Measurements from ENCODE around the gene FBXW7. TPM values are rescaled to one million over a fixed set of nuclear protein-coding genes. Genes with fewer than 3 reads are reported as not detected.

FBXW7 gene
- total and polyA plus RNA-seq, 4 experiments from 2014 or later: 36.2 to 148 (median 92.9) TPM

DNA sequence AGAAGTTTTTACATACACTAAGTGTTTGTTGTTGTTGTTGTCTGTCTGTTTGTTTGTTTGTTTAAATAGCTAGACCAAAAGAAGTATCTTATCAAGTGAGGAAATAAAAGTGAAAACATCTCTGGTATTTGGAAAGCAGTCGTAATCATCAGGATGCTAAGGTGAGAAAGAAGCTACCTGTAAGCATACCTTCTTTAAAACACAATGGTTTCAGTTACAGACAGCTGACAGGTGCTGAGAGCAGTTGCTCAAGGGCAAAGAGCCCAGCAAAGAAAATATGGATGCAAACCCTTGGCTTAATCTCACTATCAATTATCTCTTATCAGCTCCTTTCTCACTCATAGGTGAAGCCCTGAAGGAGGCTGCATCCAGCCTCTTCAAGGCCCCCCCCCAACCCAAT is 42.8 kb upstream of the FBXW7 start:
- Histone ChIP-seq H3K4me1 (ENCODE audit: insufficient read depth, low read length) (peaks cover 3% of the 10 kb centered on the region), H3K27ac (ENCODE audit: low read depth, low read length) (no peak overlapping the region), H3K36me3 (ENCODE audit: insufficient read depth, low read length) (no peaks in the 10 kb centered on the region), H3K4me3 (ENCODE audit: low read length in 2 of 2) (no peak overlapping the region), H3K9me3 (ENCODE audit: control insufficient read depth in 1 of 2, low read length in 2 of 2) (no peaks in the 10 kb centered on the region), H3K27me3 (ENCODE audit: insufficient read depth, low read length) (no peaks in the 10 kb centered on the region)
- ChIA-PET POLR2A (ENCODE audit: partially characterized antibody) (interaction anchor here (0.9 to 2.8 kb wide), 2 partner anchors 24 to 42 kb away, joined by 3 to 10 read pairs; partner anchors contain the start of gene FBXW7), CTCF (ENCODE audit: partially characterized antibody) (interaction anchor here (0.5 to 1.2 kb wide), 2 partner anchors 64 to 1459 kb away, joined by 3 read pairs; no protein-coding TSS in a partner anchor)
- H3K27ac Mint-ChIP-seq: no peak overlapping the region
- H3K27me3 Mint-ChIP-seq: no peaks in the 10 kb centered on the region
- no peak overlapping the region for H3K4me3 Mint-ChIP-seq
- DNase-seq: no peak
- peaks cover 0 to 4% (median 0%) of the 10 kb centered on the region in 8 donors for H3K9me3 Mint-ChIP-seq
- intact Hi-C loops (cut with micrococcal nuclease): no loop called here
- peaks cover 0 to 3% (median 0%) of the 10 kb centered on the region in 4 donors for H3K4me1 Mint-ChIP-seq
- H3K36me3 Mint-ChIP-seq: no peaks in the 10 kb centered on the region

GRCh38 chr4:152577708-152578396 is 42.0 kb upstream of the FBXW7 start:
- Mint-ChIP-seq H3K4me3 (no peak overlapping the region), H3K36me3 (no peaks in the 10 kb centered on the region), H3K9me3 (peaks cover 0 to 2% (median 0%) of the 10 kb centered on the region in 8 donors), H3K4me1 (peaks cover 0 to 3% (median 0%) of the 10 kb centered on the region in 4 donors), H3K27me3 (no peaks in the 10 kb centered on the region), H3K27ac (no peak overlapping the region)
- H3K27ac ChIP-seq (ENCODE audit: low read depth, low read length): no peak overlapping the region
- peaks cover 3% of the 10 kb centered on the region for H3K4me1 ChIP-seq (ENCODE audit: insufficient read depth, low read length)
- POLR2A ChIA-PET (ENCODE audit: partially characterized antibody): interaction anchor here (2.8 kb wide), 1 partner anchor 41 kb away, joined by 10 read pairs; the partner anchor contains the start of gene FBXW7
- intact Hi-C loops (cut with micrococcal nuclease): no loop called here
- CTCF ChIA-PET (ENCODE audit: partially characterized antibody): interaction anchor here (1.2 kb wide), 2 partner anchors 65 to 77 kb away, joined by 3 read pairs; no protein-coding TSS in a partner anchor
- no peak for DNase-seq
- no peaks in the 10 kb centered on the region for H3K36me3 ChIP-seq (ENCODE audit: insufficient read depth, low read length)
- H3K9me3 ChIP-seq (ENCODE audit: control insufficient read depth in 1 of 2, low read length in 2 of 2): no peaks in the 10 kb centered on the region
- H3K27me3 ChIP-seq (ENCODE audit: insufficient read depth, low read length): no peaks in the 10 kb centered on the region
- H3K4me3 ChIP-seq (ENCODE audit: low read length in 2 of 2): no peak overlapping the region

- Histone ChIP-seq H3K9me3 (ENCODE audit: control insufficient read depth in 1 of 2, low read length in 2 of 2) (no peaks in the 10 kb centered on the region), H3K36me3 (ENCODE audit: insufficient read depth, low read length) (no peaks in the 10 kb centered on the region), H3K27ac (ENCODE audit: low read depth, low read length) (no peak overlapping the region), H3K4me1 (ENCODE audit: insufficient read depth, low read length) (peaks cover under 1% of the 10 kb centered on the region), H3K27me3 (ENCODE audit: insufficient read depth, low read length) (no peaks in the 10 kb centered on the region), H3K4me3 (ENCODE audit: low read length in 2 of 2) (no peak overlapping the region)
- H3K36me3 Mint-ChIP-seq: no peaks in the 10 kb centered on the region
- H3K27ac Mint-ChIP-seq: no peak overlapping the region
- DNase-seq: no peak
- no peak overlapping the region for H3K4me3 Mint-ChIP-seq
- no peaks in the 10 kb centered on the region for H3K27me3 Mint-ChIP-seq
- ChIA-PET POLR2A (ENCODE audit: partially characterized antibody) (no interaction called here), CTCF (ENCODE audit: partially characterized antibody) (no interaction called here)
- H3K9me3 Mint-ChIP-seq: peaks cover 0 to 2% (median 0%) of the 10 kb centered on the region in 8 donors
- intact Hi-C loops (cut with micrococcal nuclease): no loop called here
- H3K4me1 Mint-ChIP-seq: peaks cover 0 to 1% (median 0%) of the 10 kb centered on the region in 4 donors
These were observed 39.6 kb upstream of the FBXW7 start for GRCh38 chr4:152575533-152575932.

GRCh38 chr4:152573861-152574260 is 38.0 kb upstream of the FBXW7 start:
- Histone ChIP-seq H3K27me3 (ENCODE audit: insufficient read depth, low read length) (no peaks in the 10 kb centered on the region), H3K36me3 (ENCODE audit: insufficient read depth, low read length) (no peaks in the 10 kb centered on the region), H3K4me1 (ENCODE audit: insufficient read depth, low read length) (no peaks in the 10 kb centered on the region), H3K27ac (ENCODE audit: low read depth, low read length) (no peak overlapping the region), H3K9me3 (ENCODE audit: control insufficient read depth in 1 of 2, low read length in 2 of 2) (no peaks in the 10 kb centered on the region), H3K4me3 (ENCODE audit: low read length in 2 of 2) (no peak overlapping the region)
- Mint-ChIP-seq H3K9me3 (peaks cover 0 to 2% (median 0%) of the 10 kb centered on the region in 8 donors), H3K4me1 (peaks cover 0 to 1% (median 0%) of the 10 kb centered on the region in 4 donors), H3K27ac (no peak overlapping the region), H3K4me3 (no peak overlapping the region), H3K27me3 (no peaks in the 10 kb centered on the region), H3K36me3 (no peaks in the 10 kb centered on the region)
- CTCF ChIA-PET (ENCODE audit: partially characterized antibody): no interaction called here
- intact Hi-C loops (cut with micrococcal nuclease): no loop called here
- no peak for DNase-seq
- POLR2A ChIA-PET (ENCODE audit: partially characterized antibody): no interaction called here

DNA sequence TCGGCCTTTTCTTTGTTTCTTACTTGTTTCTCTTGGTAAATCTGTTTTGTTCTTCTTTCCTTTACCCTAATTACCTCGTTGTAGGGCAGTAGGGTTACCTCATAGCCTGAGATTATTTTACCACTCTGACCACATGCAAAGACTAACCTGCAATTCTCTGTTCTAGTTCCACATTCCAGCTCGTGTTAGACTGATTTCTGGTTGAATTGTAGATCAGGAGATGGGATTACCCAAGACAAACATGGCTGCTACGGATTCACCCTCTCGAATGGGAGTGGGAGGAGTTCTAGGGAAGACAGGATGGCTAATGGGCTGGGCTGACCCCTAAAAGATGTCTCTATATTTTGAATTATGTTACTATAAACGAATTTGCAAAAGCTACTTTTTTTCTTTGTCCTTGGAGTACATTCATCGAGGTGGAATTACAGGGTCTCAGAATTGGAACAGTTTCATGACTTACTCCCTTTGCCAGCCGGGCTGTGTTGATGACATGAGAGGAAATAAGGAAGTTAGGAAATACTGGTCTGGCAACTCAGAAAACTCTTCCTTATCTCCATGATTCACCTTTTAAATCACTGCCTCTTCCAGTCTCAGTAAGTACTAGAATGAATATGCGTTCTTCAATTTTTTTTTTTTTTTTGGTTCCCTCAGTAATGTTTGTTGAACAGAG is 36.7 kb upstream of the FBXW7 start:
- Histone ChIP-seq H3K4me3 (ENCODE audit: low read length in 2 of 2) (no peak overlapping the region), H3K27ac (ENCODE audit: low read depth, low read length) (no peak overlapping the region), H3K36me3 (ENCODE audit: insufficient read depth, low read length) (no peaks in the 10 kb centered on the region), H3K9me3 (ENCODE audit: control insufficient read depth in 1 of 2, low read length in 2 of 2) (no peaks in the 10 kb centered on the region), H3K27me3 (ENCODE audit: insufficient read depth, low read length) (no peaks in the 10 kb centered on the region), H3K4me1 (ENCODE audit: insufficient read depth, low read length) (no peaks in the 10 kb centered on the region)
- DNase-seq: no peak
- peak overlapping the region in 1 of 7 donors; percentile 31 for H3K27ac Mint-ChIP-seq
- POLR2A ChIA-PET (ENCODE audit: partially characterized antibody): no interaction called here
- H3K27me3 Mint-ChIP-seq: no peaks in the 10 kb centered on the region
- intact Hi-C loops (cut with micrococcal nuclease): no loop called here
- H3K36me3 Mint-ChIP-seq: no peaks in the 10 kb centered on the region
- H3K4me1 Mint-ChIP-seq: no peaks in the 10 kb centered on the region
- CTCF ChIA-PET (ENCODE audit: partially characterized antibody): interaction anchor here (0.9 kb wide), 1 partner anchor 12 kb away, joined by 3 read pairs; no protein-coding TSS in a partner anchor
- no peak overlapping the region for H3K4me3 Mint-ChIP-seq
- peaks cover 0 to 2% (median 0%) of the 10 kb centered on the region in 8 donors for H3K9me3 Mint-ChIP-seq

DNA sequence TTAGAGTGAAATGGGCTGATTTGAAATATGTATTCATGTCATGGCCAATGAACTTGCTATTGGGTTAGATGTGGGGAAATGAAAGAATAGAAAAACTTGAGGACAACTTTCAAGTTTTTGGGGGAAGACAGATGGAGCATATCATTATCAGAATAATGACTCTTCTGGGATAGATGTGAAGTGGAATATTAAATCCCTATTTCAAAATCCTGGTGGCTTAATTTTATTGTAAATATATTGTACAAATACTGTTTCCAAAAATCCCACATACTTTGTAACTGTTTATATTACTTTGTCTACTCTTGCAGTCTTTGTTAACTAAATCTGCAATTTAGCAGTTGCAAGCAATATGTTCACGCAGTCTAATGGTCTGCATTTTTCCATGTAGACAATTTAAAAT is 35.9 kb upstream of the FBXW7 start:
- no peaks in the 10 kb centered on the region for H3K27me3 ChIP-seq (ENCODE audit: insufficient read depth, low read length)
- intact Hi-C loops (cut with micrococcal nuclease): no loop called here
- H3K4me3 ChIP-seq (ENCODE audit: low read length in 2 of 2): no peak overlapping the region
- H3K9me3 ChIP-seq (ENCODE audit: control insufficient read depth in 1 of 2, low read length in 2 of 2): no peaks in the 10 kb centered on the region
- Mint-ChIP-seq H3K4me3 (no peak overlapping the region), H3K27ac (no peak overlapping the region), H3K4me1 (no peaks in the 10 kb centered on the region), H3K27me3 (no peaks in the 10 kb centered on the region), H3K9me3 (peaks cover 0 to 2% (median 0%) of the 10 kb centered on the region in 8 donors), H3K36me3 (no peaks in the 10 kb centered on the region)
- DNase-seq: no peak
- H3K4me1 ChIP-seq (ENCODE audit: insufficient read depth, low read length): no peaks in the 10 kb centered on the region
- H3K36me3 ChIP-seq (ENCODE audit: insufficient read depth, low read length): no peaks in the 10 kb centered on the region
- H3K27ac ChIP-seq (ENCODE audit: low read depth, low read length): no peak overlapping the region
- ChIA-PET POLR2A (ENCODE audit: partially characterized antibody) (no interaction called here), CTCF (ENCODE audit: partially characterized antibody) (no interaction called here)

DNA sequence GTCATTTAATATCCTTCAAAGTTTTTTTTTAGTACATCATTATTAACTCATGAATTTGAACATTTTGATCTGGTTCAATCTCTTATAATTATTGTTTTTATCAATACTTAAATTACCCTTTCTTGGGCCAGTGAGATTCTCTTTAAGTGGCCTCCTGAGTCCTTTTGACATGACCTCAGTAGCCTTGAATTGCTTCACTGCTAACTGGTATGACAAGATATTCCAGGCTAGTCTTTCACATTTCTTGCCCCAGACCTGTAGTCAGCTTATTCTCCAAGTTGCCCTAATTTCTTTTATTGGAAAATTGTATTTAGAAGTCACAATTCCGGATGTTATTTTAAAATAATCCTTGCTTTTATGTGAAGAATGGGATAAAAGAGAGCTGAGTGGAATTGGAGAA is 35.4 kb upstream of the FBXW7 start:
- CTCF ChIA-PET (ENCODE audit: partially characterized antibody): no interaction called here
- no peak overlapping the region for H3K4me3 ChIP-seq (ENCODE audit: low read length in 2 of 2)

More for the DNA sequence above, 35.4 kb upstream of the FBXW7 start:
- Mint-ChIP-seq H3K9me3 (peaks cover 0 to 2% (median 0%) of the 10 kb centered on the region in 8 donors), H3K27me3 (no peaks in the 10 kb centered on the region), H3K27ac (no peak overlapping the region), H3K4me3 (no peak overlapping the region), H3K4me1 (no peaks in the 10 kb centered on the region), H3K36me3 (no peaks in the 10 kb centered on the region)
- Histone ChIP-seq H3K36me3 (ENCODE audit: insufficient read depth, low read length) (no peaks in the 10 kb centered on the region), H3K27me3 (ENCODE audit: insufficient read depth, low read length) (no peaks in the 10 kb centered on the region), H3K9me3 (ENCODE audit: control insufficient read depth in 1 of 2, low read length in 2 of 2) (no peaks in the 10 kb centered on the region), H3K27ac (ENCODE audit: low read depth, low read length) (no peak overlapping the region), H3K4me1 (ENCODE audit: insufficient read depth, low read length) (no peaks in the 10 kb centered on the region)
- DNase-seq: no peak
- intact Hi-C loops (cut with micrococcal nuclease): no loop called here
- POLR2A ChIA-PET (ENCODE audit: partially characterized antibody): interaction anchor here (1.4 kb wide), 1 partner anchor 35 kb away, joined by 5 read pairs; the partner anchor contains the start of gene FBXW7

Data from CD4-positive, alpha-beta memory T cell (primary cell).